ENCODE results near the gene SYNE1.
A peak's percentile ranks its signal among the peaks of the same experiment; 100 is the strongest.

SYNE1 gene

GRCh38 chr6:152557502-152557901 is 79.7 kb downstream of the SYNE1 start:
- H3K9me2 ChIP-seq (replicated peaks; ENCODE audit: insufficient read depth, low read length) = no peaks in the 10 kb centered on the region
- H3K27ac ChIP-seq (ENCODE audit: low read depth, low read length) = no peak overlapping the region
- H3K36me3 ChIP-seq (ENCODE audit: low read length) = no peaks in the 10 kb centered on the region
- no peak overlapping the region for H3K4me3 ChIP-seq (ENCODE audit: insufficient read depth, low read length, poor library complexity, severe bottlenecking)
- H3K9me3 ChIP-seq (ENCODE audit: insufficient read depth, low read length) = no peaks in the 10 kb centered on the region
- H4K20me1 ChIP-seq (ENCODE audit: low read depth, low read length) = no peaks in the 10 kb centered on the region
- no peak overlapping the region for H3K9ac ChIP-seq (ENCODE audit: low read length)
- H3K4me2 ChIP-seq (ENCODE audit: low read depth, low read length, poor library complexity, severe bottlenecking) = no peak overlapping the region
- no peaks in the 10 kb centered on the region for H3K79me2 ChIP-seq (ENCODE audit: insufficient read depth, low read length)
- H3F3A ChIP-seq (ENCODE audit: insufficient read depth) = no peaks in the 10 kb centered on the region
- TF ChIP-seq CTCF (IDR thresholded peaks at IDR 0.05; ENCODE audit: insufficient read depth, low read length, poor library complexity, severe bottlenecking) = no peak
- no peak for TF ChIP-seq EZH2phosphoT487 (conservative IDR thresholded peaks at IDR 0.05; ENCODE audit: low read length)
- H2AFZ ChIP-seq (ENCODE audit: low read depth, low read length, severe bottlenecking) = no peak overlapping the region
- H3K27me3 ChIP-seq (ENCODE audit: low read length) = no peaks in the 10 kb centered on the region

GRCh38 chr6:152554851-152555250 is 82.3 kb downstream of the SYNE1 start:
- no peaks in the 10 kb centered on the region for H3K9me3 ChIP-seq (ENCODE audit: insufficient read depth, low read length)
- H3K9ac ChIP-seq (ENCODE audit: low read length) = no peak overlapping the region
- TF ChIP-seq EZH2phosphoT487 (conservative IDR thresholded peaks at IDR 0.05; ENCODE audit: low read length) (no peak), CTCF (IDR thresholded peaks at IDR 0.05; ENCODE audit: insufficient read depth, low read length, poor library complexity, severe bottlenecking) (no peak)
- no peaks in the 10 kb centered on the region for H4K20me1 ChIP-seq (ENCODE audit: low read depth, low read length)
- H3K27ac ChIP-seq (ENCODE audit: low read depth, low read length) = no peak overlapping the region
- no peak overlapping the region for H2AFZ ChIP-seq (ENCODE audit: low read depth, low read length, severe bottlenecking)
- no peak overlapping the region for H3K4me2 ChIP-seq (ENCODE audit: low read depth, low read length, poor library complexity, severe bottlenecking)
- H3K36me3 ChIP-seq (ENCODE audit: low read length) = no peaks in the 10 kb centered on the region
- no peaks in the 10 kb centered on the region for H3K27me3 ChIP-seq (ENCODE audit: low read length)
- H3K9me2 ChIP-seq (replicated peaks; ENCODE audit: insufficient read depth, low read length) = no peaks in the 10 kb centered on the region
- no peak overlapping the region for H3K4me3 ChIP-seq (ENCODE audit: insufficient read depth, low read length, poor library complexity, severe bottlenecking)
- no peaks in the 10 kb centered on the region for H3F3A ChIP-seq (ENCODE audit: insufficient read depth)
- no peaks in the 10 kb centered on the region for H3K79me2 ChIP-seq (ENCODE audit: insufficient read depth, low read length)

DNA sequence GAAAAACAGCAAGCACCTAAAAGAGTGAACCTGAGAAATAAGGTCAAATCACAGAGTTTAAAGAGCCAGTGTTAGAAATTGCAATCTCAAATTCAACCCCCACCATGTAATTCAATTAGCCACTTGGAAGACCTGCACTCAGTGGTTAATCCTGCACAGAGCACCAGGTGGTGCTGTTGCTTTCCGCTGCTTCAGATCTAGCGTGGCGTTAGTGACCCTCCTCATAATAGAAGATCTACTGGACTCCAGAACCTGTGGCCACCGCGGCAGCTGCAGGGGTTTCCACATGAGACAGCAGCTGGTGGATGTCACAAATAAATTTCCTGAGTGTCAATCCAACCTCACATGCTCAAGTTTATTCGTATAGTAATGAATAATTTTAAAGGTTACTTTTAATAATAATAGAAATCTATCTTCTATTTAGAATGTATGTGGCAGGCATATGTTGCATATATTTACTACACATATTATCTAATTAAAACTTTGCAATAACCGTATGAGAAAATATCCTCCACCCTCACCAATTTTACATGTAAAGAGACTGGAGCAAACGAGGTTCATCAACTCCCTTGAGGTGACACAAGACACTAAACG is 84.4 kb downstream of the SYNE1 start:
- Histone ChIP-seq H3K27ac (ENCODE audit: low read depth, low read length) (no peak overlapping the region), H3K9ac (ENCODE audit: low read length) (no peak overlapping the region), H3F3A (ENCODE audit: insufficient read depth) (no peaks in the 10 kb centered on the region), H3K27me3 (ENCODE audit: low read length) (no peaks in the 10 kb centered on the region), H3K79me2 (ENCODE audit: insufficient read depth, low read length) (no peaks in the 10 kb centered on the region), H3K4me3 (ENCODE audit: insufficient read depth, low read length, poor library complexity, severe bottlenecking) (no peak overlapping the region), H2AFZ (ENCODE audit: low read depth, low read length, severe bottlenecking) (peak overlapping the region; percentile 69), H4K20me1 (ENCODE audit: low read depth, low read length) (no peaks in the 10 kb centered on the region), H3K9me2 (replicated peaks; ENCODE audit: insufficient read depth, low read length) (no peaks in the 10 kb centered on the region), H3K9me3 (ENCODE audit: insufficient read depth, low read length) (no peaks in the 10 kb centered on the region), H3K36me3 (ENCODE audit: low read length) (no peaks in the 10 kb centered on the region), H3K4me2 (ENCODE audit: low read depth, low read length, poor library complexity, severe bottlenecking) (no peak overlapping the region)
- TF ChIP-seq CTCF (IDR thresholded peaks at IDR 0.05; ENCODE audit: insufficient read depth, low read length, poor library complexity, severe bottlenecking) (peak; percentile 79), EZH2phosphoT487 (conservative IDR thresholded peaks at IDR 0.05; ENCODE audit: low read length) (no peak)

Measured in SU-DHL-6 (cell line).